ENCODE measurements around the gene ABCA5. TPM values are rescaled to one million over a fixed set of nuclear protein-coding genes. Genes with fewer than 3 reads are reported as not detected.

Gene ABCA5
- total and polyA plus RNA-seq, 2 of the 13 experiments (the other 11 are each of a cell fraction or from before 2014, with no cell fraction given), result 9.7 to 10.1 TPM

DNA sequence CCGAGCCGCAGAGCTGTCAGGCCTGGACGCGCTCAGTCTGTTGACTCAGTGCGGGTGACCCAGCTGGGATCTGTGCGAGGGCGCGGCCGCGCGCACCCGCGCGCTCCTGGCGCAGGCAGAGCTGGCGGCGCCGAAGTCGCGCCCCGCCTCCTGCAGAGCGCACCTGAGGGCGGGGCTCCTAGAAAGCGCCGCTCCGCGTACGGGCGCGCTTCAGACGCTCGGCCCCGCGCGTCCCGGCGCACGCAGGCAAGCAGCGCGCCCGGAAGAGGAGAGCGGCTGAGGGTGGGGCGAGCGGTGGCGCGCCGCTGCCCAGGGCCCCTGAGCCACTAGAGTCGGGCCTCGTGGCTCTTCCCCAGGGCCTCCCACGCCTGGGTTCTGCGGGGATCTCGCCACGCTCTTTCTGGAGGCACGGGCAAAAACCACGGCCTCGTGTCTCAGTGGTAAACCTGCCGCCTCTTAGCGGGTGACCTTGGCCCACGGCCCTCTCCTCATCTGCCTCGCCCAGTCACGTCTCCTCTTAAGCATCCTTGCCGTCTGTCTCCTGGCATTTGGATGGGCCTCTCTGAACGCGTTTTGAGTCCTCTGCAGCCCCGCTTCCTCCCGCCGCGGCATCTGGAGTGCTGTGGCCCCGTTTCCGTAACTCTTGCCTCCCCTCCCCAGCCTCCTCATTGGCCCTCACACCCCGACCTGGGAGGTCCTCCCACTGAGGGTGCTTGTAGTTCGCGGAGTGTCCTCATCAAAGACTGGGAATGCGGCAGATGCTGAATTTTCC is at the start of gene ABCA5 (continued):
- TF ChIP-seq, protein P1, sequence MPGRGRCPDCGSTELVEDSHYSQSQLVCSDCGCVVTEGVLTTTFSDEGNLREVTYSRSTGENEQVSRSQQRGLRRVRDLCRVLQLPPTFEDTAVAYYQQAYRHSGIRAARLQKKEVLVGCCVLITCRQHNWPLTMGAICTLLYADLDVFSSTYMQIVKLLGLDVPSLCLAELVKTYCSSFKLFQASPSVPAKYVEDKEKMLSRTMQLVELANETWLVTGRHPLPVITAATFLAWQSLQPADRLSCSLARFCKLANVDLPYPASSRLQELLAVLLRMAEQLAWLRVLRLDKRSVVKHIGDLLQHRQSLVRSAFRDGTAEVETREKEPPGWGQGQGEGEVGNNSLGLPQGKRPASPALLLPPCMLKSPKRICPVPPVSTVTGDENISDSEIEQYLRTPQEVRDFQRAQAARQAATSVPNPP (CRISPR knock-in tag; IDR thresholded peaks at IDR 0.05), result no peak
- TF ChIP-seq MED1 (CRISPR knock-in tag; IDR thresholded peaks at IDR 0.05), result peak; percentile 76
- TF ChIP-seq SMYD3 (CRISPR knock-in tag; IDR thresholded peaks at IDR 0.05), result peak; percentile 83; the same call in 1 of the 2 replicates
- peak; percentile 25; the same call in 1 of the 2 replicates for TF ChIP-seq SIN3A (IDR thresholded peaks at IDR 0.05; ENCODE audit: borderline replicate concordance, low read depth, low read length)
- TF ChIP-seq EEA1 (CRISPR knock-in tag; IDR thresholded peaks at IDR 0.05; ENCODE audit: borderline replicate concordance), result peak; percentile 85; the same call in 1 of the 2 replicates
- TF ChIP-seq SP1 (IDR thresholded peaks at IDR 0.05), result no peak
- peak; percentile 20; the same call in 1 of the 2 replicates for TF ChIP-seq SP1 (CRISPR knock-in tag; IDR thresholded peaks at IDR 0.05)
- TF ChIP-seq, protein P2, sequence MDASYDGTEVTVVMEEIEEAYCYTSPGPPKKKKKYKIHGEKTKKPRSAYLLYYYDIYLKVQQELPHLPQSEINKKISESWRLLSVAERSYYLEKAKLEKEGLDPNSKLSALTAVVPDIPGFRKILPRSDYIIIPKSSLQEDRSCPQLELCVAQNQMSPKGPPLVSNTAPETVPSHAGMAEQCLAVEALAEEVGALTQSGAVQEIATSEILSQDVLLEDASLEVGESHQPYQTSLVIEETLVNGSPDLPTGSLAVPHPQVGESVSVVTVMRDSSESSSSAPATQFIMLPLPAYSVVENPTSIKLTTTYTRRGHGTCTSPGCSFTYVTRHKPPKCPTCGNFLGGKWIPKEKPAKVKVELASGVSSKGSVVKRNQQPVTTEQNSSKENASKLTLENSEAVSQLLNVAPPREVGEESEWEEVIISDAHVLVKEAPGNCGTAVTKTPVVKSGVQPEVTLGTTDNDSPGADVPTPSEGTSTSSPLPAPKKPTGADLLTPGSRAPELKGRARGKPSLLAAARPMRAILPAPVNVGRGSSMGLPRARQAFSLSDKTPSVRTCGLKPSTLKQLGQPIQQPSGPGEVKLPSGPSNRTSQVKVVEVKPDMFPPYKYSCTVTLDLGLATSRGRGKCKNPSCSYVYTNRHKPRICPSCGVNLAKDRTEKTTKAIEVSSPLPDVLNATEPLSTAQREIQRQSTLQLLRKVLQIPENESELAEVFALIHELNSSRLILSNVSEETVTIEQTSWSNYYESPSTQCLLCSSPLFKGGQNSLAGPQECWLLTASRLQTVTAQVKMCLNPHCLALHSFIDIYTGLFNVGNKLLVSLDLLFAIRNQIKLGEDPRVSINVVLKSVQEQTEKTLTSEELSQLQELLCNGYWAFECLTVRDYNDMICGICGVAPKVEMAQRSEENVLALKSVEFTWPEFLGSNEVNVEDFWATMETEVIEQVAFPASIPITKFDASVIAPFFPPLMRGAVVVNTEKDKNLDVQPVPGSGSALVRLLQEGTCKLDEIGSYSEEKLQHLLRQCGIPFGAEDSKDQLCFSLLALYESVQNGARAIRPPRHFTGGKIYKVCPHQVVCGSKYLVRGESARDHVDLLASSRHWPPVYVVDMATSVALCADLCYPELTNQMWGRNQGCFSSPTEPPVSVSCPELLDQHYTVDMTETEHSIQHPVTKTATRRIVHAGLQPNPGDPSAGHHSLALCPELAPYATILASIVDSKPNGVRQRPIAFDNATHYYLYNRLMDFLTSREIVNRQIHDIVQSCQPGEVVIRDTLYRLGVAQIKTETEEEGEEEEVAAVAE (CRISPR knock-in tag; IDR thresholded peaks at IDR 0.05; ENCODE audit: borderline replicate concordance), result no peak
- TF ChIP-seq, protein P3, sequence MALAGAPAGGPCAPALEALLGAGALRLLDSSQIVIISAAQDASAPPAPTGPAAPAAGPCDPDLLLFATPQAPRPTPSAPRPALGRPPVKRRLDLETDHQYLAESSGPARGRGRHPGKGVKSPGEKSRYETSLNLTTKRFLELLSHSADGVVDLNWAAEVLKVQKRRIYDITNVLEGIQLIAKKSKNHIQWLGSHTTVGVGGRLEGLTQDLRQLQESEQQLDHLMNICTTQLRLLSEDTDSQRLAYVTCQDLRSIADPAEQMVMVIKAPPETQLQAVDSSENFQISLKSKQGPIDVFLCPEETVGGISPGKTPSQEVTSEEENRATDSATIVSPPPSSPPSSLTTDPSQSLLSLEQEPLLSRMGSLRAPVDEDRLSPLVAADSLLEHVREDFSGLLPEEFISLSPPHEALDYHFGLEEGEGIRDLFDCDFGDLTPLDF (CRISPR knock-in tag; IDR thresholded peaks at IDR 0.05), result 0 out of 2 replicates have a peak, but pooled peaks have one; percentile 13
- peak; percentile 14 for TF ChIP-seq ZSCAN9 (CRISPR knock-in tag; IDR thresholded peaks at IDR 0.05; ENCODE audit: borderline replicate concordance)
- peak; percentile 93 for TF ChIP-seq MTF2 (CRISPR knock-in tag; IDR thresholded peaks at IDR 0.05; ENCODE audit: borderline replicate concordance)
- TF ChIP-seq, protein P4, sequence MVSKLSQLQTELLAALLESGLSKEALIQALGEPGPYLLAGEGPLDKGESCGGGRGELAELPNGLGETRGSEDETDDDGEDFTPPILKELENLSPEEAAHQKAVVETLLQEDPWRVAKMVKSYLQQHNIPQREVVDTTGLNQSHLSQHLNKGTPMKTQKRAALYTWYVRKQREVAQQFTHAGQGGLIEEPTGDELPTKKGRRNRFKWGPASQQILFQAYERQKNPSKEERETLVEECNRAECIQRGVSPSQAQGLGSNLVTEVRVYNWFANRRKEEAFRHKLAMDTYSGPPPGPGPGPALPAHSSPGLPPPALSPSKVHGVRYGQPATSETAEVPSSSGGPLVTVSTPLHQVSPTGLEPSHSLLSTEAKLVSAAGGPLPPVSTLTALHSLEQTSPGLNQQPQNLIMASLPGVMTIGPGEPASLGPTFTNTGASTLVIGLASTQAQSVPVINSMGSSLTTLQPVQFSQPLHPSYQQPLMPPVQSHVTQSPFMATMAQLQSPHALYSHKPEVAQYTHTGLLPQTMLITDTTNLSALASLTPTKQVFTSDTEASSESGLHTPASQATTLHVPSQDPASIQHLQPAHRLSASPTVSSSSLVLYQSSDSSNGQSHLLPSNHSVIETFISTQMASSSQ (IDR thresholded peaks at IDR 0.05; ENCODE audit: low read depth), result no peak
- TF ChIP-seq, protein P4 (CRISPR knock-in tag; IDR thresholded peaks at IDR 0.05; ENCODE audit: borderline replicate concordance), result peak; percentile 38; the same call in 1 of the 2 replicates
- no peak for TF ChIP-seq ZNF383 (CRISPR knock-in tag; IDR thresholded peaks at IDR 0.05; ENCODE audit: borderline replicate concordance)
- TF ChIP-seq KLF9 (CRISPR knock-in tag; IDR thresholded peaks at IDR 0.05; ENCODE audit: low read depth), result no peak
- TF ChIP-seq CCDC6 (CRISPR knock-in tag; IDR thresholded peaks at IDR 0.05), result peak; percentile 89
- TF ChIP-seq MTA1 (CRISPR knock-in tag; IDR thresholded peaks at IDR 0.05; ENCODE audit: borderline replicate concordance), result peak; percentile 54; the same call in 1 of the 2 replicates
- peak; percentile 11 for TF ChIP-seq HDAC2 (CRISPR knock-in tag; IDR thresholded peaks at IDR 0.05)
- no peak for TF ChIP-seq ZNF562 (CRISPR knock-in tag; IDR thresholded peaks at IDR 0.05; ENCODE audit: borderline replicate concordance)
